SIG-M5 treated with dmso at 0.1 percent for 504 hours (cell line): ENCODE results near the gene PDXDC1.
"Not testable (repeated sequence)": the region's sequence is repeated elsewhere in the genome, so short reads cannot be mapped to it uniquely, and the experiment has no call there.

Experiments used
- DNase-seq: peaks from one replicate; lab custom pipeline; 2025; ENCODE audit not compliant: unreplicated experiment; lab: John Stamatoyannopoulos, UW

The PDXDC1 gene

GRCh38 chr16:15059324-15059723, 84.5 kb downstream of the PDXDC1 start:
- DNase-seq = no peak

- DNase-seq = peak; percentile 25
Measured at GRCh38 chr16:15062085-15062810, 87.4 kb downstream of the PDXDC1 start.

GRCh38 chr16:15065961-15066360, 91.1 kb downstream of the PDXDC1 start:
- not testable (repeated sequence) for DNase-seq

GRCh38 chr16:15066690-15067089, 91.9 kb downstream of the PDXDC1 start:
- not testable (repeated sequence) for DNase-seq

GRCh38 chr16:15071013-15071412, 96.2 kb downstream of the PDXDC1 start:
- not testable (repeated sequence) for DNase-seq

- not testable (repeated sequence) for DNase-seq
Measured at GRCh38 chr16:15071916-15072769, 97.3 kb downstream of the PDXDC1 start.

- DNase-seq = no peak
Measured at GRCh38 chr16:15073101-15073500, 98.3 kb downstream of the PDXDC1 start.

GRCh38 chr16:15076161-15076560, 101.3 kb downstream of the PDXDC1 start:
- not testable (repeated sequence) for DNase-seq

GRCh38 chr16:15080883-15081282, 106.1 kb downstream of the PDXDC1 start:
- DNase-seq = not testable (repeated sequence)

- DNase-seq = not testable (repeated sequence)
Measured at GRCh38 chr16:15082788-15083187, 108.0 kb downstream of the PDXDC1 start.

GRCh38 chr16:15090663-15091269, 115.9 kb downstream of the PDXDC1 start:
- not testable (repeated sequence) for DNase-seq

- not testable (repeated sequence) for DNase-seq
Measured at GRCh38 chr16:15093571-15093954, 118.7 kb downstream of the PDXDC1 start.

- peak; percentile 84 for DNase-seq
Measured at GRCh38 chr16:15093955-15094827, 119.4 kb downstream of the PDXDC1 start, which contains the start of gene RRN3. TSS of gene RRN3 (minus strand) at chr16:15094272. CDS start at chr16:15094233, 39 bp downstream.

GRCh38 chr16:15096583-15096972, 121.8 kb downstream of the PDXDC1 start:
- not testable (repeated sequence) for DNase-seq

- DNase-seq = not testable (repeated sequence)
Measured at GRCh38 chr16:15099366-15099909, 124.6 kb downstream of the PDXDC1 start.

- not testable (repeated sequence) for DNase-seq
Measured at GRCh38 chr16:15100372-15100987, 125.7 kb downstream of the PDXDC1 start.

- not testable (repeated sequence) for DNase-seq
Measured at GRCh38 chr16:15127641-15128425, 153.0 kb downstream of the PDXDC1 start.

- not testable (repeated sequence) for DNase-seq
Measured at GRCh38 chr16:15130256-15130932, 155.6 kb downstream of the PDXDC1 start.
